ENCODE data around the gene ASCL2.

DNA sequence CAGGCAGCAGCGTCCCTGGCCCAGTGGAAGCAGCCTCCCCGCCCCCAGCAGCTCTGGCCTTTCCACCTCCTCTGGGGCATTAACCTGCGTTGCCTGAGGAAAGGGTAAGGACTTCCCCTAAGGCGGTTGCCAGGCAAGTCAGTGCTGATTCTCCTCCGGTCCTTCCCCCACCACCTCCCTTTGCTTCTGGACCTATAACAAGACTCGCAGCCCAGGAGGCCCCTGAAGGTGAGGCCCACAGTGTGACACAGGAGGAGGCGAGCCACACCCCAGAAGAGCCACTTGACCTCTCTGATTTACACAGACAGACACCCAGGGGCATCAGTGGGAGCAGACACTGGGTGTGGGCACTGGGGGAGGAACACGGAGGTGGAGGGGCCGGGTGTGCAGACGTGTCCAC lies 35.4 kb downstream of the ASCL2 start:
- TF ChIP-seq CTCF (IDR thresholded peaks at IDR 0.05) (no peak), POLR2A (IDR thresholded peaks at IDR 0.05) (no peak)
